K562 (cell line): ENCODE results near the gene AGRN. TPM values are rescaled to one million over a fixed set of nuclear protein-coding genes. Genes with fewer than 3 reads are reported as not detected.

Experiments
- CBFB ChIP-seq: sonication (generic); formaldehyde crosslinking; IDR thresholded peaks from 2 replicates; pipeline ENCODE4 v1.4.0; 2020; ENCODE audit warnings: mild to moderate bottlenecking, missing genetic modification reagents
- HDAC8 ChIP-seq: fragments of 450-650 bp; IDR thresholded peaks from 2 replicates; pipeline ENCODE4 v1.6.1; 2016; ENCODE audit warnings: mild to moderate bottlenecking, missing genetic modification characterization, moderate library complexity, missing compliant biosample characterization
- HNRNPLL ChIP-seq: fragments of 200-400 bp; formaldehyde crosslinking; IDR thresholded peaks from 2 replicates; pipeline ENCODE4 v1.6.1; 2017; ENCODE audit warnings: low read length, low read depth, mild to moderate bottlenecking; ENCODE audit not compliant: poor library complexity, severe bottlenecking
- JUND ChIP-seq, 2 experiments: IDR thresholded peaks; 2 replicates in 1 of 2; 3 replicates in 1 of 2; pipeline ENCODE4 v1.6.1; 2011; ENCODE audit warnings: borderline replicate concordance in 2 of 2, low read depth in 2 of 2, low read length in 2 of 2, improper control_type of control experiment in 1 of 2, missing biosample characterization in 1 of 2, missing genetic modification characterization in 1 of 2, missing genetic modification reagents in 1 of 2
- MIER1 ChIP-seq: fragments of 450-650 bp; IDR thresholded peaks from 2 replicates; pipeline ENCODE4 v1.6.1; 2016; ENCODE audit warnings: antibody characterized with exemption, mild to moderate bottlenecking, low read depth
- SLC30A9 ChIP-seq: fragments of 250-450 bp; sonication (Bioruptor Pico); IDR thresholded peaks from 2 replicates; pipeline ENCODE4 v1.8.0; 2022; ENCODE audit warnings: mild to moderate bottlenecking, moderate library complexity
- TAL1 ChIP-seq: fragments of 450-650 bp; IDR thresholded peaks from 2 replicates; pipeline ENCODE4 v1.6.1; 2016; ENCODE audit warnings: mild to moderate bottlenecking
- ZNF24 ChIP-seq: fragments of 450-650 bp; IDR thresholded peaks from 2 replicates; pipeline ENCODE4 v1.6.1; 2016
- polyA plus RNA-seq, 8 experiments: library from polyadenylated mRNA; depleted of rRNA in 4 of 8; stranded (reverse) in 5 of 8; unstranded in 3 of 8; fragments of >200 nt; fragmentation: Nextera tagmentation in 2 of 8; fragmentation: Illumina TruSeq in 1 of 8; extraction: Ambion mirVana in 2 of 8; extraction: Trizol in 1 of 8; gene quantifications; 2 replicates each; pipeline versions ENCODE4 v1.2.1 to v1.2.3, GENCODE V29; 2011 to 2014; ENCODE audit warnings: inconsistent platforms in 1 of 8, missing spikeins in 1 of 8
- total RNA-seq, 7 experiments: library from RNA; depleted of rRNA in 6 of 7; stranded (reverse); fragments of >200 nt in 6 of 7; fragmentation: Illumina TruSeq in 2 of 7; extraction: Trizol in 2 of 7; gene quantifications; 2 replicates each; pipeline versions ENCODE4 v1.2.1 to v1.2.3, GENCODE V29; 2011 to 2021; ENCODE audit warnings: low replicate concordance in 1 of 7
- TF ChIP-seq, protein P1 (sequence below): fragments of 450-650 bp; IDR thresholded peaks from 2 replicates; pipeline ENCODE4 v1.6.1; 2016; ENCODE audit warnings: low read depth
- TF ChIP-seq, protein P2 (sequence below): sonication (generic); formaldehyde crosslinking; IDR thresholded peaks from 2 replicates; pipeline ENCODE4 v1.8.1; 2023; ENCODE audit warnings: mild to moderate bottlenecking, missing genetic modification reagents
- TF ChIP-seq, protein P3 (sequence below): fragments of 250-450 bp; sonication (Bioruptor Pico); IDR thresholded peaks from 2 replicates; pipeline ENCODE4 v1.6.1; 2021; ENCODE audit warnings: mild to moderate bottlenecking
- TF ChIP-seq, protein P4 (sequence below), 2 experiments: fragments of 450-650 bp in 1 of 2; IDR thresholded peaks; 2 replicates each; pipeline ENCODE4 v1.6.1; 2011 to 2017; ENCODE audit warnings: low read depth in 2 of 2, antibody characterized with exemption in 1 of 2, borderline replicate concordance in 1 of 2, low read length in 1 of 2, mild to moderate bottlenecking in 1 of 2, mixed read lengths in 1 of 2; ENCODE audit not compliant: control insufficient read depth in 1 of 2

Gene AGRN
- total and polyA plus RNA-seq, 9 of the 15 experiments (the other 6 are each of a cell fraction or from before 2014, with no cell fraction given): 0.04 to 111 (median 18.1) TPM

DNA sequence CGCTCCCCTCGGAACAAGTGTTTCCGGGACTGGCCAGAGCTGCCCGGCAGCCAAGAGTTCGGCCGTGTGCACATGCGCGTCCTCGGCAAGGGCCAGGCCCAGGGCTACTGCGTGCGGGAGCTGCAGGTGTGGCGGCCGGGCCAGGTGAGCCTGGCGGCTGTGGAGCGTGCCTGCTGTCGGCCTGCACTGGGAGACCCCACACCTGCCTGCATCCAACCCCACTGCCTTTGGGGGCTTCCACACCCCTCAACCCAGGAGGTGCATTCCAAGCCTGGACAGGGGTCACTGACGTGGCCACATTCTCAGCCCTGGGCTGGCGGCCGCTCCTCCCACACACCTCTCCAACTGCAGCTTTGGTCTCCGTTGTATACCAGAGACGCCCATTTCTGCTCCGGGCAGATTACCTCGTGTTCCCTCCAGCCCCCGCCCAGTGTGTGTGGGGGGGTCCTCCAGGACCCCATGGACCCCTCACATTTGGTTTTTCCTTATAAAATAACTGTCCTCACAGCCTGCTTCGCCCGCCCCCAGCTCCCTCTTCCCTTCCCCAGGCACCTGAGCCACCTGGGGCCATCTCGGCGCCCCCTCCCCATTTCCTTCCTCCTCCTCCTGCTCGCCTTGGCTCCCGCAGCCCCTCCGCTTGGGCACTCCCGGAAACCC, 48.1 kb downstream of the AGRN start (continued):
- TF ChIP-seq, protein P1, sequence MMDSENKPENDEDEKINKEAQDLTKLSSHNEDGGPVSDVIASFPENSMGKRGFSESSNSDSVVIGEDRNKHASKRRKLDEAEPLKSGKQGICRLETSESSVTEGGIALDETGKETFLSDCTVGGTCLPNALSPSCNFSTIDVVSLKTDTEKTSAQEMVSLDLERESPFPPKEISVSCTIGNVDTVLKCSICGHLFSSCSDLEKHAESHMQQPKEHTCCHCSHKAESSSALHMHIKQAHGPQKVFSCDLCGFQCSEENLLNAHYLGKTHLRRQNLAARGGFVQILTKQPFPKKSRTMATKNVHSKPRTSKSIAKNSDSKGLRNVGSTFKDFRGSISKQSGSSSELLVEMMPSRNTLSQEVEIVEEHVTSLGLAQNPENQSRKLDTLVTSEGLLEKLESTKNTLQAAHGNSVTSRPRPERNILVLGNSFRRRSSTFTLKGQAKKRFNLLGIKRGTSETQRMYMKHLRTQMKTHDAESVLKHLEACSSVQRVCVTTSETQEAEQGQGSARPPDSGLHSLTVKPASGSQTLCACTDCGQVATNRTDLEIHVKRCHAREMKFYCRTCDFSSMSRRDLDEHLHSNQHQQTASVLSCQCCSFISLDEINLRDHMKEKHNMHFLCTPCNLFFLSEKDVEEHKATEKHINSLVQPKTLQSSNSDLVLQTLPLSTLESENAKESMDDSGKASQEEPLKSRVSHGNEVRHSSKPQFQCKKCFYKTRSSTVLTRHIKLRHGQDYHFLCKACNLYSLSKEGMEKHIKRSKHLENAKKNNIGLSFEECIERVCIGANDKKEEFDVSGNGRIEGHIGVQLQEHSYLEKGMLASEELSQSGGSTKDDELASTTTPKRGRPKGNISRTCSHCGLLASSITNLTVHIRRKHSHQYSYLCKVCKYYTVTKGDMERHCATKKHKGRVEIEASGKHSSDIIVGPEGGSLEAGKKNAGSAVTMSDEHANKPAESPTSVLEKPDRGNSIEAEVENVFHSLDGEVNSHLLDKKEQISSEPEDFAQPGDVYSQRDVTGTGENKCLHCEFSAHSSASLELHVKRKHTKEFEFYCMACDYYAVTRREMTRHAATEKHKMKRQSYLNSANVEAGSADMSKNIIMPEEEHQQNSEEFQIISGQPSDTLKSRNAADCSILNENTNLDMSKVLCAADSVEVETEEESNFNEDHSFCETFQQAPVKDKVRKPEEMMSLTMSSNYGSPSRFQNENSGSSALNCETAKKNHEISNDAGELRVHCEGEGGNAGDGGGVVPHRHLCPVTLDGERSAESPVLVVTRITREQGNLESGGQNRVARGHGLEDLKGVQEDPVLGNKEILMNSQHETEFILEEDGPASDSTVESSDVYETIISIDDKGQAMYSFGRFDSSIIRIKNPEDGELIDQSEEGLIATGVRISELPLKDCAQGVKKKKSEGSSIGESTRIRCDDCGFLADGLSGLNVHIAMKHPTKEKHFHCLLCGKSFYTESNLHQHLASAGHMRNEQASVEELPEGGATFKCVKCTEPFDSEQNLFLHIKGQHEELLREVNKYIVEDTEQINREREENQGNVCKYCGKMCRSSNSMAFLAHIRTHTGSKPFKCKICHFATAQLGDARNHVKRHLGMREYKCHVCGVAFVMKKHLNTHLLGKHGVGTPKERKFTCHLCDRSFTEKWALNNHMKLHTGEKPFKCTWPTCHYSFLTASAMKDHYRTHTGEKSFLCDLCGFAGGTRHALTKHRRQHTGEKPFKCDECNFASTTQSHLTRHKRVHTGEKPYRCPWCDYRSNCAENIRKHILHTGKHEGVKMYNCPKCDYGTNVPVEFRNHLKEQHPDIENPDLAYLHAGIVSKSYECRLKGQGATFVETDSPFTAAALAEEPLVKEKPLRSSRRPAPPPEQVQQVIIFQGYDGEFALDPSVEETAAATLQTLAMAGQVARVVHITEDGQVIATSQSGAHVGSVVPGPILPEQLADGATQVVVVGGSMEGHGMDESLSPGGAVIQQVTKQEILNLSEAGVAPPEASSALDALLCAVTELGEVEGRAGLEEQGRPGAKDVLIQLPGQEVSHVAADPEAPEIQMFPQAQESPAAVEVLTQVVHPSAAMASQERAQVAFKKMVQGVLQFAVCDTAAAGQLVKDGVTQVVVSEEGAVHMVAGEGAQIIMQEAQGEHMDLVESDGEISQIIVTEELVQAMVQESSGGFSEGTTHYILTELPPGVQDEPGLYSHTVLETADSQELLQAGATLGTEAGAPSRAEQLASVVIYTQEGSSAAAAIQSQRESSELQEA: 0 out of 2 replicates have a peak, but pooled peaks have one; percentile 59
- TF ChIP-seq, protein P2, sequence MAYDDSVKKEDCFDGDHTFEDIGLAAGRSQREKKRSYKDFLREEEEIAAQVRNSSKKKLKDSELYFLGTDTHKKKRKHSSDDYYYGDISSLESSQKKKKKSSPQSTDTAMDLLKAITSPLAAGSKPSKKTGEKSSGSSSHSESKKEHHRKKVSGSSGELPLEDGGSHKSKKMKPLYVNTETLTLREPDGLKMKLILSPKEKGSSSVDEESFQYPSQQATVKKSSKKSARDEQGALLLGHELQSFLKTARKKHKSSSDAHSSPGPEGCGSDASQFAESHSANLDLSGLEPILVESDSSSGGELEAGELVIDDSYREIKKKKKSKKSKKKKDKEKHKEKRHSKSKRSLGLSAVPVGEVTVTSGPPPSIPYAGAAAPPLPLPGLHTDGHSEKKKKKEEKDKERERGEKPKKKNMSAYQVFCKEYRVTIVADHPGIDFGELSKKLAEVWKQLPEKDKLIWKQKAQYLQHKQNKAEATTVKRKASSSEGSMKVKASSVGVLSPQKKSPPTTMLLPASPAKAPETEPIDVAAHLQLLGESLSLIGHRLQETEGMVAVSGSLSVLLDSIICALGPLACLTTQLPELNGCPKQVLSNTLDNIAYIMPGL: no peak
- TF ChIP-seq, protein P3, sequence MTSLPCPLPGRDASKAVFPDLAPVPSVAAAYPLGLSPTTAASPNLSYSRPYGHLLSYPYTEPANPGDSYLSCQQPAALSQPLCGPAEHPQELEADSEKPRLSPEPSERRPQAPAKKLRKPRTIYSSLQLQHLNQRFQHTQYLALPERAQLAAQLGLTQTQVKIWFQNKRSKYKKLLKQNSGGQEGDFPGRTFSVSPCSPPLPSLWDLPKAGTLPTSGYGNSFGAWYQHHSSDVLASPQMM: no peak
- TF ChIP-seq, protein P4, sequence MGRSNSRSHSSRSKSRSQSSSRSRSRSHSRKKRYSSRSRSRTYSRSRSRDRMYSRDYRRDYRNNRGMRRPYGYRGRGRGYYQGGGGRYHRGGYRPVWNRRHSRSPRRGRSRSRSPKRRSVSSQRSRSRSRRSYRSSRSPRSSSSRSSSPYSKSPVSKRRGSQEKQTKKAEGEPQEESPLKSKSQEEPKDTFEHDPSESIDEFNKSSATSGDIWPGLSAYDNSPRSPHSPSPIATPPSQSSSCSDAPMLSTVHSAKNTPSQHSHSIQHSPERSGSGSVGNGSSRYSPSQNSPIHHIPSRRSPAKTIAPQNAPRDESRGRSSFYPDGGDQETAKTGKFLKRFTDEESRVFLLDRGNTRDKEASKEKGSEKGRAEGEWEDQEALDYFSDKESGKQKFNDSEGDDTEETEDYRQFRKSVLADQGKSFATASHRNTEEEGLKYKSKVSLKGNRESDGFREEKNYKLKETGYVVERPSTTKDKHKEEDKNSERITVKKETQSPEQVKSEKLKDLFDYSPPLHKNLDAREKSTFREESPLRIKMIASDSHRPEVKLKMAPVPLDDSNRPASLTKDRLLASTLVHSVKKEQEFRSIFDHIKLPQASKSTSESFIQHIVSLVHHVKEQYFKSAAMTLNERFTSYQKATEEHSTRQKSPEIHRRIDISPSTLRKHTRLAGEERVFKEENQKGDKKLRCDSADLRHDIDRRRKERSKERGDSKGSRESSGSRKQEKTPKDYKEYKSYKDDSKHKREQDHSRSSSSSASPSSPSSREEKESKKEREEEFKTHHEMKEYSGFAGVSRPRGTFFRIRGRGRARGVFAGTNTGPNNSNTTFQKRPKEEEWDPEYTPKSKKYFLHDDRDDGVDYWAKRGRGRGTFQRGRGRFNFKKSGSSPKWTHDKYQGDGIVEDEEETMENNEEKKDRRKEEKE (IDR thresholded peaks at IDR 0.05; ENCODE audit: borderline replicate concordance in 1 of 2, control insufficient read depth in 1 of 2, low read depth in 2 of 2, low read length in 1 of 2): no peak
- TF ChIP-seq HNRNPLL: peak; percentile 57
- 0 out of 2 replicates have a peak, but pooled peaks have one; percentile 8 for TF ChIP-seq CBFB (CRISPR knock-in tag)
- peak; percentile 4; the same call in 1 of the 2 replicates for TF ChIP-seq TAL1
- TF ChIP-seq SLC30A9 (CRISPR knock-in tag): no peak
- no peak for TF ChIP-seq HDAC8 (tag)
- no peak for TF ChIP-seq ZNF24
- TF ChIP-seq JUND (IDR thresholded peaks at IDR 0.05; ENCODE audit: borderline replicate concordance, low read depth, low read length): no peak
- no peak for TF ChIP-seq JUND (tag; IDR thresholded peaks at IDR 0.05; ENCODE audit: borderline replicate concordance, low read depth, low read length)
- 0 out of 2 replicates have a peak, but pooled peaks have one; percentile 27 for TF ChIP-seq MIER1
